Loucy (cell line): Measurements from ENCODE around the gene BMX.

Experiments used
- H2AFZ ChIP-seq: fragments of 200-600 bp; sonication (generic); 2 replicates; pipeline ENCODE4 v1.6.0; 2016; ENCODE audit warnings: antibody characterized with exemption, mild to moderate bottlenecking, low read length, moderate library complexity
- H3F3A ChIP-seq: fragments of 200-600 bp; 2 replicates; pipeline ENCODE4 v1.6.0; 2016; ENCODE audit warnings: antibody characterized with exemption, low read depth, mild to moderate bottlenecking
- H3K27me3 ChIP-seq: fragments of 200-600 bp; sonication (generic); 2 replicates; pipeline ENCODE4 v1.6.1; 2014; ENCODE audit warnings: low read length, mild to moderate bottlenecking; ENCODE audit not compliant: insufficient read depth, poor library complexity, severe bottlenecking
- H3K36me3 ChIP-seq: fragments of 200-600 bp; sonication (generic); 2 replicates; pipeline ENCODE4 v1.6.1; 2016; ENCODE audit warnings: low read length; ENCODE audit not compliant: insufficient read depth
- H3K4me1 ChIP-seq: fragments of 200-600 bp; sonication (generic); 2 replicates; pipeline ENCODE4 v1.5.1; 2014; ENCODE audit warnings: low read length, mild to moderate bottlenecking; ENCODE audit not compliant: insufficient read depth, poor library complexity, severe bottlenecking
- H3K4me2 ChIP-seq: fragments of 200-600 bp; sonication (generic); 2 replicates; pipeline ENCODE4 v1.6.0; 2014; ENCODE audit warnings: antibody characterized with exemption, low read length, low read depth, mild to moderate bottlenecking; ENCODE audit not compliant: poor library complexity, severe bottlenecking
- H3K4me3 ChIP-seq: fragments of 200-600 bp; sonication (generic); 2 replicates; pipeline ENCODE4 v1.5.1; 2014; ENCODE audit warnings: low read length, mild to moderate bottlenecking, mixed read lengths; ENCODE audit not compliant: poor library complexity, severe bottlenecking
- H3K79me2 ChIP-seq: fragments of 200-600 bp; sonication (generic); 2 replicates; pipeline ENCODE4 v1.6.1; 2014; ENCODE audit warnings: low read length; ENCODE audit not compliant: insufficient read depth
- H3K9ac ChIP-seq: fragments of 200-600 bp; sonication (generic); 2 replicates; pipeline ENCODE4 v1.6.0; 2014; ENCODE audit warnings: mild to moderate bottlenecking, low read depth, low read length, moderate library complexity; ENCODE audit not compliant: poor library complexity, severe bottlenecking
- H3K9me2 ChIP-seq: fragments of 200-600 bp; sonication (generic); replicated peaks from 2 replicates; pipeline ENCODE4 v1.6.1; 2016; ENCODE audit warnings: low read depth, low read length, mixed read lengths
- H3K9me3 ChIP-seq: fragments of 200-600 bp; sonication (generic); 2 replicates; pipeline ENCODE4 v1.6.1; 2014; ENCODE audit warnings: mild to moderate bottlenecking, antibody characterized with exemption, low read length, low read depth; ENCODE audit not compliant: insufficient read depth
- H4K20me1 ChIP-seq: fragments of 200-600 bp; sonication (generic); 2 replicates; pipeline ENCODE4 v1.6.0; 2014; ENCODE audit warnings: antibody characterized with exemption, low read length, mild to moderate bottlenecking; ENCODE audit not compliant: insufficient read depth, poor library complexity, severe bottlenecking
- CTCF ChIP-seq: fragments of 200-600 bp; sonication (generic); conservative IDR thresholded peaks from 2 replicates; pipeline ENCODE4 v1.5.1; 2014; ENCODE audit warnings: mild to moderate bottlenecking, antibody characterized with exemption, low read length
- EZH2phosphoT487 ChIP-seq: fragments of 200-600 bp; IDR thresholded peaks from 2 replicates; pipeline ENCODE4 v1.6.1; 2018; ENCODE audit warnings: antibody characterized with exemption, mild to moderate bottlenecking, moderate library complexity, borderline replicate concordance

BMX gene

GRCh38 chrX:15483891-15484290 lies 16.7 kb upstream of the BMX start:
- no peaks in the 10 kb centered on the region for H3K27me3 ChIP-seq

GRCh38 chrX:15492469-15492868 lies 8.1 kb upstream of the BMX start:
- Histone ChIP-seq H3K9ac (peak overlapping the region; percentile 67), H3K9me2 (no peaks in the 10 kb centered on the region), H3K4me3 (peak overlapping the region; percentile 79), H3K36me3 (no peaks in the 10 kb centered on the region), H2AFZ (peak overlapping the region; percentile 84; the same call in 1 of the 2 replicates), H3K4me2 (peak overlapping the region; percentile 75), H3K4me1 (no peaks in the 10 kb centered on the region), H3F3A (no peaks in the 10 kb centered on the region), H3K9me3 (no peaks in the 10 kb centered on the region), H3K27me3 (no peaks in the 10 kb centered on the region), H3K79me2 (no peaks in the 10 kb centered on the region), H4K20me1 (no peaks in the 10 kb centered on the region)
- TF ChIP-seq EZH2phosphoT487: no peak
- TF ChIP-seq CTCF: no peak

More at GRCh38 chrX:15483891-15484290, 16.7 kb upstream of the BMX start:
- Histone ChIP-seq H3K9me3 (no peaks in the 10 kb centered on the region), H3F3A (no peaks in the 10 kb centered on the region), H3K9me2 (no peaks in the 10 kb centered on the region), H3K4me3 (no peak overlapping the region), H3K4me1 (no peaks in the 10 kb centered on the region), H4K20me1 (no peaks in the 10 kb centered on the region), H3K9ac (no peak overlapping the region), H3K4me2 (no peak overlapping the region), H3K79me2 (no peaks in the 10 kb centered on the region), H3K36me3 (no peaks in the 10 kb centered on the region), H2AFZ (no peak overlapping the region)
- no peak for TF ChIP-seq CTCF
- TF ChIP-seq EZH2phosphoT487: no peak

- Histone ChIP-seq H3K9me2 (no peaks in the 10 kb centered on the region), H3K4me2 (peak within 1 kb of the TSS; percentile 75), H3K9me3 (no peaks in the 10 kb centered on the region), H4K20me1 (no peaks in the 10 kb centered on the region), H3K9ac (peak within 1 kb of the TSS; percentile 67), H2AFZ (peak within 1 kb of the TSS; percentile 84), H3K79me2 (no peaks in the 10 kb centered on the region), H3K4me1 (no peaks in the 10 kb centered on the region), H3K36me3 (no peaks in the 10 kb centered on the region), H3F3A (no peaks in the 10 kb centered on the region), H3K4me3 (peak within 1 kb of the TSS; percentile 79), H3K27me3 (no peaks in the 10 kb centered on the region)
- TF ChIP-seq EZH2phosphoT487: no peak
- TF ChIP-seq CTCF: peak; percentile 52
Observed at GRCh38 chrX:15493118-15493962, 7.3 kb upstream of the BMX start, which contains the start of gene PIR. TSS of gene PIR (minus strand) at chrX:15493333. CDS start at chrX:15491257, 2,076 bp downstream.
